HG02678 (cell line): ENCODE data around the gene SERTM2.
"Not testable (repeated sequence)": the region's sequence is repeated elsewhere in the genome, so short reads cannot be mapped to it uniquely, and the experiment has no call there.

Source experiments
- ATAC-seq: cut with Tn5 transposase; IDR thresholded peaks from one replicate; pipeline ENCODE4 v1.9.1; 2021; ENCODE audit warnings: mild to moderate bottlenecking, moderate library complexity; ENCODE audit not compliant: unreplicated experiment

Gene SERTM2

DNA sequence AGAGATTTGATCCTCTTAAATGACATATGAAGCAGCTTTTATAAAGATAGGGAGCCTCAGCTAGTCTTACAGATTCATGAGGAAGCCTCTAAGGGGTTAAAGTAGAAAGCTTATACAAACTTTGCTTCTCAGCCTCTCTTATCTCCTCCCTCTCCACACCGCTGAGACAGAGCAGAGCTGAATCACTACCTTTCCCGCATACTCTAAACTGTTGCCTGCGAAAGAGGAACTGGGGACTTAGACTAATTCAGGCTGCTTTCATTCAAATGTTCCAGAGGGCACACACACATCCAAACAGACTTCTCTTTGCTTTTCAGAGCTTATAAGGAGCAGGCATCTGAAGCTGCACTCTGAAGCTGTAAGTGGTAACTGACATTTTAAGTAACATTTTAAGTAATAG, at the start of gene SERTM2:
TSS of gene SERTM2 (plus strand) at position 169 of the 400 bp plus-strand sequence. CDS start 7,213 bp downstream, outside the sequence.
- peak; percentile 86 for ATAC-seq

DNA sequence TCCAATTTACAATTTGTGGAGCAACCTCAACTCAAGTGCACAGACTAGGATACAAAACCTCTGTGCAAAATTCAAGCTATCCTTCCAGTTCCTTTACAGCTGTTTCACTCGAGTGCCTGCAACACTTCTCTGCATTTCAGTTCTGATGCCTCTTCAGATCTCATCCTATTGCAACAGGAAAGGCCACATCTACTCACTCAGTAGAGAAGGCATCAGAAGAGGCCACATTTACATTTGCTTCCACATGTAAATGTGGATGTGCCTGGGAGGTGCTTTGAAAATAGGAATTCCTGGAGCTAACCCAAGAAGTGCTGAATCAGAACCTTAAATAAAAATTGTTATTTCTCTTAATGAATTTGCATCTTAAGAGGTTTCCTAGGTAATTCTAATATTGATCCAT, 45.8 kb upstream of the SERTM2 start:
- ATAC-seq = no peak

DNA sequence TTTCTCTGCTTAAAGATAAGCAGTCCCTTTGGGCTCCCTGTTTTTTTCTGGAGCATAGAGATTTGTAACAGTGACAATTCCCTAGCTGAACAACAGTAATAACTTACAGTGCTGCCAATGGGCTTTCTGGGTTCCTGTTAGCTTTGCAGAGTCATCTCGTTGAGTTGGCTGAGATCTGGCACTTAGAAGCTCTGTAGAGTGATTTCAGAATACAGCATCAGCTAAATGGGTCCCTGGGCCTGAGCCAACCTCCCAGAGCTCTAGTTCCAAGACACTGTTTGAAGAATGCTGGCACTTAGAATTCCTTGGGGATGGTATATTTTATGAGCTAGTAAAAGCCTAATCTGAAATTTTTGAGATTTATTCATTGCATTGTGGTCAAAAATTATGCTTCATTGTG, 43.5 kb upstream of the SERTM2 start:
- ATAC-seq = no peak

DNA sequence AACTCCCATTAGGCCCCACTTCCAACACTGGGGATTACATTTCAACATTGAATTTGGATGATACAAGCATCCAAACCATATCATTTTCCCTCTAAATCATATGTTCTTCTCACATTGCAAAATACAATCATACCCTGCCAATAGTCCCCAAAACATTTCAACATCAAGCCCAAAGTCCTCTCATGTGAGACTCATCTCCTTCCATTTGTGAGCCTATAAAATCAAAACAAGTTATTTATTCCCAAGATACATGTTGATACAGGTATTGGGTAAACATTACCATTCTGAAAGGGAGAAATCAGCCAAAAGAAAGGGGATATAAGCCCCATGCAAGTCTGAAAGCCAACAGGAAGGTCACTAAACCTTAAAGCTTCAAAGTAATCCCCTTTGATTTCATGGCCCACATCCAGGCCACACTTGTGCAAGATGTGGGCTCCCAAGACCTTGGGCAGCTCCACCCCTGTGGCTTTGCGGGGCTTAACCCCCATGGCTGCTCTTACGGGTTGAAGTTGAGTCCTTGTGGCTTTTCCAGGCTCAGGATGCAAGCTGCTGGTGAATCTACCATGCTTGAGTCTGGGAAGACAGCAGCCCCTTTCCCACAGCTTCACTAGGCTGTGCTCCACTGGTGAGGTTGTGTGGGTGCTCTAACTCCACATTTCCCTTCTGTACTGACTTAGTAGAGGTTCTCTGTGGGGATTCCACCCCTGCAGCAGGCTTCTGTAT, 40.6 kb upstream of the SERTM2 start:
- no peak for ATAC-seq

DNA sequence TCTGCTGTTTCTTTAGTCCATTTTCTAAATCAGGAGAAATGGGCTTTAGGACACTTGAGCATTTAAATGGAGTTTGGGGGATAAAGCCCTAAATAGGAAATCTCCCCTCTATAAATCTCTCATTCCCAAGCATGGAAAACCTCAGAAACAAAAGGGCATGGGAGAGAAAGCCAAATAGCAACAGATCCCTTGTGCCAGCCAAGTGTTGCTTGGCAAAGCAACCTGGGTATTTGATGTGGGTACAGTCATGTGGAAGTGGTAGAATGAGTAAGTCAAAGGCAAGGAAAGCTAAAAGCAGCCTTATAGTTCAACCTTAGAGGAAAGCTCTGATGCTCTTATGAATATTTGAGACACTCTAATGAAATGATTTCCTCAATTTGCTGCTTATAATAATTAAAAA, 29.5 kb upstream of the SERTM2 start:
- ATAC-seq = no peak

DNA sequence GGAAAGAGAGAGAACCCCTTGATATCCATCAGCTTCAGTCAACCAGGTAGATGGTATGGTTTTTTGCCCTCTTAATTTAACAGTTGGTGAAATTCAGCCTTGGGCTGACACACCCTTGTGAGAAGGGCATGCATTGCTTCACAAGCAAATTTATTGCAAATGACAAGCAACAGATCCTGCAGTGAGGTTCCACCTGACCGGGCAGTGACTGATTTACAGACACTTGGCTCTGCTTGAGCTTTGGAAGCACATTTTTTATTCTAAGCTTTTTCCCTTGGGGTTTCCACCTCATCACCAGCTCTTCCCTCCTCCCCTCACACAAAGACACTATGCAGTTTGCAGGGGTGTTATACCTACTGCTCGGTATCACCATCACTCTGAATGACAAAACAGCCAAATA, 28.3 kb upstream of the SERTM2 start:
- ATAC-seq = no peak

DNA sequence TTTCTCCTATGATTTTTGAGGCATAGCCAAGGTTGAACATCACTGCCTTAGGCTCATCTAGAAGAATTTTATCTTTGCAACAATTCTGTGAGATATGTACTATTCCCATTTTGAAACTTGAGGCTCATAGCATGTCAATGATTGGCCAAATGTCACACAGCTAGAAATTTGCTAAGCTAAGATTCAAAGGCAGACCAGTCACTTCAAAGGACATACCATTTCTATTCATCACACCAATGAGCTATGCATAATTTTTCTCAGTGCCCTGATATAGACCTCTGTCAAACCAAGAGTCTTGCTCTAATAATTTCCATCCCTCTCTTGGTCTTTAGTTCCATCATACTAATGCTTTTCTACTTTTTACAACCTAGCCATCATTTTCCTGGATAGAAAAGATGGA, 27.6 kb upstream of the SERTM2 start:
- no peak for ATAC-seq

DNA sequence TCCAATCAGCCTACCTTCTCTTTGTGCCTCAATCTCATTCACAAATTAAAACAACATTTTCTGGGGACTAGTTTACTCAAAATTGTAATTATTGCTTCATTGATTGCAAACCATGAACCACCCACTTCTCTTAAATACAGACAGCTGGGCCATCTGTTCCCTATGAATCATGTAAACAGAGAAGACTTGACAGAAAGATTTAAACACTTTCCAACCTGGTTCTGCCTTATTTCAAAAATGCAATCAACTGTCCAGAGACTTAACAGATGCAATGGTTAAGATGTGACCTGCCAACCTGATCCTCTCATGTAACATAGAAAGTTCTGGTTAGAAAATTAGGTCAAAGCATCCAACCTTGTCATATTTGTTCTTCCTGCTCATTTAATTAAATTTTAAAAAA, 20.8 kb upstream of the SERTM2 start:
- ATAC-seq = no peak

DNA sequence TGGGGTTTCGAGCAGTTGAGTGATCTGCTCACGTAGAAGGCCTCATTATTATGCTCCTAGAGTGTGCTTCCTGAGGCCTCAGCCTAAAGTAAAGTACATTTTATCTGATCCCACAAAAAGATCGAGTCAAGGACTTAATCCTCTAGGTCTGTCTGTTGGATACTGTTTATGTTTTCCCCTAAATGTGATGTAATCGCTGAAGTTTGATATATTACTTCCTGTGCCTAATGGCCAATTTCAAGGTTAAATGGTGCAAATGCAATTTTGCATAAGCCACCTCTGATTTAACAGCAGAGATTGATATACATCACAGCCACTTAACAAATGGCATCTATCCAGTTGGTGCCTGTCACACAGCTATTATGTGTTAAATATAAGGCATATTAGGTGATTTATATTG, 19.4 kb upstream of the SERTM2 start:
- ATAC-seq = no peak

DNA sequence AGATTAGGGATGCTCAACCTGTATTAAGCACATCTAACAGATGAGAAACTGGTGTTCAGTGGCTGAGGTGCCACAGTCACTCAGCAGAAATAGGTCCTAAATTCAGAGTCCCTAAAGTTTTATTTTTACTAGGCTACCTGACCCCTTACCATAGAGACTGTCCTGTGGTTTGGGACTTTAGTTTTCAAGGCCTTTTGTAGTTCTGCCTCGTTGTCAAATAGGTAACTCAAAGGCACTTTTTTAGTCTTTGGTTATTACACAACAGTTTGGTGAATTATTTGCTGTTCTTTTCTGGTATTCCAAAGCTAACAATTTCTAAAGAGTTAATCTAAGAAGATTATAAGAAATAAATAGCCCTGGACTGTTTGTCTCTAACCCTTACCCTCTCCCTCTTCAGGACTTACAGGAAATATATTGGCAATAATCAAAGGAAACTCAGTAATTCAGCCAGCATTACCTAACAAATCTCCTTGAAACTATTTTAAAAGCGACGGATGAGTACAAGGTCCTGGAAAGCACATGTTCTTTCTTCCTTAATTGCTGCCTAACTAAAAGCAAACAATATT, 12.8 kb upstream of the SERTM2 start:
- ATAC-seq = no peak

DNA sequence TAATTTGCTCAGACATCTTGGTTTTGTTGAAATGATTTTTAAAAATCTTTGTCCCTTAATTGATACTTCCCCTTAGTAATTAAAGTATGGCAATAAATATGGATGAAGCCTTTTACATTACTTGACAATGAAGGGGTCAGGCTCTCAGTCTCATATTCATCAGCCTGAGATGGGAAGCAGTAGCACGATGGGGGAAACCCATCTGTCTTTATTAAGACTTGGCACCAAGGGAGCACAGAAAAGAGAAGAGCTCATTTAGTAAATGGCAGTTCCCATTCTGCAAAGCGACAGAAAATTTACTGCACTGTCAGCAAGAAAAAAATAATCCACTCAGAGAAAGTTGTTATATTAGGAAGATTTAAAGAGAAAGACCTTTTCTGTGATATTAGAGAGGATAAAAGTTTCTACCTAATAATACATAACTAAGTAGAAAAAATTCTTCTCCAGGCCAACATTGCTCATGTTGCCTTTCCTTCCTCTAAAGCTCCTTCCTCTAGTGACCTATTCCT, 7.9 kb upstream of the SERTM2 start:
- ATAC-seq = no peak

DNA sequence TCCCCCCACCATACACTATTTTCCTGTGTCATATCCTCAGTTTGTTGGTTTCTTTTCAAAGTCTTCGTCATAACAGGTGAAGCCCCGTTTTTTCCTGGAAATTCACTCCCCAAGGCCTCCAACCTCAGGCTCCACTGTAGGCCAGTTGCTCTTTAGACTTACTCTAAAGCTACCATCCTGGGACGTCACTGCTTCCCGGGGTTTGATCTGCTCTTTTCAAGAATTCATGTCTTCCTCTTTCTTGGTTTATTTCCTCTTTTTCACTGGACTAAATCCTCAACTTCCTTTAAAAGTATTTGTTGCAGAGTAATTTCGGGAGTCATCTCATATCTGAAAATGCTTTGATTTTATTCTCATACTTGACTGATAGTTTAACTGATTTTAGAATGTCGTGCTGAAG, 6.5 kb upstream of the SERTM2 start:
- no peak for ATAC-seq

DNA sequence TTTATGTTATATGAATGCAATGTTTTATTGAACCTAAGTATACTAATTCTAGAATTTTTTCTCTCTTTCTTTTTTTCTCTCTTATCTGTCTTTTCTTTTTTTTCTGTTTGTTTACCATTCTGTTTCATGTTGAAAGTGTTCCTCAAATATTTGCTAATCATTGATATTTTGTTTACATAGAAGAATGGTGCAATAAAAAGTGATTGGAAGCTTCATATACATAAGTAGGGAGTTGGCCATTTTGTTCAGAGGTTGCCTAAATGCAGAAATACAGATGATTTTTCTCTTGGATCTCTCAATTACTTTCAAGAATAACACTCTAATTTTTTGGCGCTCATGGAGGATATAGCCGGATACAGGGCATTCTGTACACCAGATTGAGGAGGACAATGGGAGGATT, 5.7 kb upstream of the SERTM2 start:
- no peak for ATAC-seq

DNA sequence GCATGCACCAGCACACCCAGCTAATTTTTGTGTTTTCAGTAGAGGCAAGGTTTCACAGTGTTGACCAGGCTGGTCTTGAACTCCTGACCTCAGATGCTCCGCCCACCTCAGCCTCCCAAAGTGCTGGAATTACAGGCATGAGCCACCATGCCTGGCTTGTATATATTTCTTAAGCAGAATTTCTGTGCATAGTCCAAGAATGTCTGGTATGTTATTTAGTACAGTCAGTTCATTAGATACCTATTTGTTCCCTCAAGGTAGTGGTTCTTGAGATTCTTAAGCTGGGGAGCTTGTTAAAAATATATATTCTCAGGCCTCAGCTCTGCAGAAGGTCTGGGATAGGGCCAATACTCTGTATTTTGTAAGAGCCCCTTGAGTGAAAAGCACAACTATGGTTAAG, 4.6 kb upstream of the SERTM2 start:
- ATAC-seq = no peak

DNA sequence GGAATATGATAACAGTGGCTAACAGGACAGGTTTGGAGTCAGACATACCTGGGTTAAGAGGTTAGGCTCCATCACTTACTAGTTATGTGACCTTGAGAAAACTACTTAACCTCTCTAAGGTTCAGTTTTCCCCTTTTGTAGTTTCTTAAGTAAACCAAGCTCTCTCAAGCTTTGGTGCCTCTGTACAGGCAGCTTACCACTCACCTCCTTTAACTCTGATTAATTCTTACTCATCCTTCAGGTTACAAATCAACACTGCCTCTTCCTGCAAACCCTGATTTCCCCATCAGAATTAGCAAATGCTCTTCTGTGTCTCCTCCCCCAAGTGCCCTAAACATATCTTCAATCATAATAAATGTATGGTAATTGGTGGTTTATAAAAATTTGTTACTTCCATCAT, 3.5 kb upstream of the SERTM2 start:
- ATAC-seq = no peak

DNA sequence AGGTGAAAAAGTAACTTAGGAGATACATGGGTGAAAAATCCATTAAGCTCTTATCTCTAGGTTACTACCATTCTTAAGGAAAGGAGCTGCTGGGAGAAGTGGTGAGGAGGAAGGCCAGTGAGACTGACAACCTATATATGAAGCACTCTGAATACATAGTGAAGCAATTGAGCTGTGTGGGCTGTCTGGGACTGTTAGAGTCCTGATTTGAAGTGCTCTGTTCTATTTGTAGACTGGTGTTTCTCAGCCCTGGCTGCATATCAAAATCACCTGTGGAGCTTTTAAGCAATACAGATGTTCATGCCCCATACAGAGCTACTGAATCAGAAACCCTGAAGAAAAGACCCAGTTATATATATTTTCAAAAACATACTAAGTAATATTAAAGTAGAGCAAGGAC, 3.9 kb downstream of the SERTM2 start:
- ATAC-seq = no peak

DNA sequence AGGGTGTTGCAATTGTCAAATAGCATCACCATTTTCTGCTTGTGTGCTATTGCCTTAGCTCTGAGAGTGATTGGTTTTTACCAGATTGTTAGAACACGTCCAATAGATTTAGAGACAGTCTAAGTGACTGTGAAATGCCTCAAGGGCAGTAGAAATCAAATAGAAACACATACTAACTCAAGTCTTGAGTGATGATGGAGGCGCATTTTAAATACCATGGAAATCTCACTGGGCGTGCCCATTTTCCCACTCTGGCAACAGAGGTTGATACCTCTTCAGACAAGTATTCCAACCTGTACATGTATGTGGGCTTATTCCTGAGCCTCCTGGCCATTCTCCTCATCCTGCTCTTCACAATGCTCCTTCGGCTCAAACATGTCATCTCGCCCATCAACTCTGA, 7.2 kb downstream of the SERTM2 start:
- ATAC-seq = no peak

DNA sequence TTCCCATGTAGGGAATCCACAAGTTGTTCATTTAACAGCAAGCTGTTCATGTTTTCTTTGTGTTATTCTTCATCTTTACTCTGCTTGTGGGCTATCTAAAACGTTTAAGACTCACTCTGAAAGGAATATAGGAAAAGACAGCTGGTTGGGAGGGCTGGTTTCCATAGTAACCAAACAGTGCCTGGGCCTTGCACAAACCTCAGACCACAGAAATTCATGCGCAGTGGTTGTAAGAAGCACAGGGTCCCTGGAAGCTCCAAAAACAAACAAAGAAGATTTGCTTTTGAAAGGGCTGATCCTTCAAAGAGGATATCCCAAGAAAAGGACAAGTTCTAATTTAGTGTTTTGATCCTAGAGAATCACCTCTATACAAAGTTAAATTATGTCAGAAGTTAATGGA, 7.8 kb downstream of the SERTM2 start:
- ATAC-seq = no peak

DNA sequence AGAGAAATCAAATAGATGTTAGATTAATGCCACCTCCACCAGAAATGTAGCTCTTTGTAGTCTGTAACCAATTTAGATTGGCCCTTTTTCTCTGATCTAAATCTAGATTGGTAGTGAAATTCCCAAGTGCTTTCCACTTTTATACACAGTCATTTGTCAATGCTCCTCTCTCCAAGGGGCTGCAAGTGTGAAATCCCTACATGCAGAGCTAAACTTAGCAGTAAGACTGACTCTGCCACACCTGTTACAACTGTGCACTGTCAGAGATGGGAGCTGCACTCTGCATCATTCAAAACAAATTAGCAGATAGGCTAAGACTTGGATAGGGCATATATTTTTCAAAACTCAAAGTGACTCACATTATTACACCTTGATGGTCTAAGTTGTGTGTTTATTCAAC, 9.1 kb downstream of the SERTM2 start:
- ATAC-seq = no peak

DNA sequence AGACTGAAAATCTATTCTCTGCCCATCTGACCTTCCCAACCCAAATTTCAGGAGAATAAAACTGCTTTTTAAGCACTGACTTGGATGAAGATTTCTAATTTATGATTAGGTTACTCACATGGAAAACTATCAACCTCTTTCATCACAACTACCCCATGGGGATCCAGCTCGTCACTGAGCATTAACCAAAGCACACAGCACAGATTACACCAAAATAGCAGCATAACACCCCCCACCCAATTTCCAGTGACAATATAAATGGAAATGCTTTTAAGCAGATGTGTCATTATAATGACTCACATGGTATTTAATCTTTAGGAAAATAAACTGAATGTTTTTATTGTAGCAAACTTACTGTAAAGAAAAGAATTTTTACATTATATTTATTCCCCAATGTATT, 9.7 kb downstream of the SERTM2 start:
- ATAC-seq = no peak

DNA sequence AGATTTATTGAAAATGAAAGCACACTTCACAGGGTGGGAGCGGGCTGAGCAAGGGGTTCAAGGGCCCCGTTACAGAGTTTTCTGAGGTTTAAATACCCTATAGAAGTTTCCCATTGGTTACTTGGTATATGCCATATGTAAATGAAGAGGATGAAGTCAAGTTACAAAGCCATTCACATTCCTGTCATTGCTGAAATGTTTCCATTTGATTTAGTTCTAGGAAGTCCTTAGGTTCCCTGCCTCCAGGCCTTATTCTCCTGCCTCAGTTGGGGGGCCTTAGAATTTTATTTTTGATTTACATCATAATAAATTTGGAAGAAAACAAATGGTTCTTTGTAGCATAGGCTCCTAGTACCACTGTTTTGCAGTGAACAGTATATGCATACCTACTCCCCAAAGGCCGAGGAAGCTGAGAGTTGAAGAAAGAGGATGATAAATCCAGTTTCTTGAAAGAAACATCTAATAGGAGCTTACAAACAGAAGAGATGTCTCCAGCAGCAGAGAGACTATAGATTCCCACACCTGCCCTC, 31.8 kb downstream of the SERTM2 start:
- no peak for ATAC-seq

DNA sequence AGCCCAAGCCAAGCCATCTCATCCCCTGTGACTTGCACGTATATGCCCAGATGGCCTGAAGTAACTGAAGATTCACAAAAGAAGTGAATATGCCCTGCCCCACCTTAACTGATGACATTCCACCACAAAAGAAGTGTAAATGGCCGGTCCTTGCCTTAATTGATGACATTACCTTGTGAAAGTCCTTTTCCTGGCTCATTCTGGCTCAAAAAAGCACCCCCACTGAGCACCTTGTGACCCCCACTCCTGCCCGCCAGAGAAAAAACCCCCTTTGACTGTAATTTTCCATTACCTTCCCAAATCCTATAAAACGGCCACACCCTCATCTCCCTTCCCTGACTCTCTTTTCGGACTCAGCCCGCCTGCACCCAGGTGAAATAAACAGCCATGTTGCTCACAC, 37.8 kb downstream of the SERTM2 start:
- not testable (repeated sequence) for ATAC-seq
